Thyroid gland (tissue), 4 donors: Measurements from ENCODE around the gene GMPR. TPM values are rescaled to one million over a fixed set of nuclear protein-coding genes. Genes with fewer than 3 reads are reported as not detected.

Source experiments
- DNase-seq, 2 donors: peaks; one replicate each; pipeline ENCODE4 v3.0.0-alpha.2; 2019
- H3K27ac ChIP-seq, 3 donors: fragments of 200-600 bp; sonication (generic); 1 replicate in 2 of 3; 2 replicates in 1 of 3; pipeline ENCODE4 v1.5.1; 2016 to 2019; ENCODE audit warnings: mild to moderate bottlenecking in 1 of 3, moderate library complexity in 1 of 3
- H3K27me3 ChIP-seq: fragments of 200-600 bp; sonication (generic); one replicate; pipeline ENCODE4 v1.5.1; 2019
- H3K36me3 ChIP-seq, 2 donors: fragments of 200-600 bp; sonication (generic); one replicate each; pipeline ENCODE4 v1.5.1; 2016 to 2019
- H3K4me1 ChIP-seq, 2 donors: fragments of 200-600 bp; sonication (generic); one replicate each; pipeline ENCODE4 v1.5.1; 2017 to 2019
- H3K4me3 ChIP-seq, 3 donors: fragments of 200-600 bp; sonication (generic); replicated peaks in 1 of 3; 1 replicate in 2 of 3; 2 replicates in 1 of 3; pipeline ENCODE4 v1.5.1; 2016; ENCODE audit warnings: mild to moderate bottlenecking in 1 of 3
- H3K9me3 ChIP-seq: fragments of 200-600 bp; sonication (generic); one replicate; pipeline ENCODE4 v1.5.1; 2017
- POLR2A ChIP-seq, 2 donors: fragments of 450-650 bp; IDR thresholded peaks; one replicate each; pipeline ENCODE4 v1.6.1; 2017; ENCODE audit warnings: antibody characterized with exemption in 2 of 2, mild to moderate bottlenecking in 2 of 2, moderate library complexity in 1 of 2
- WGBS, 2 donors: methylation state at CpG; one replicate each; pipeline ENCODE4 v1.1.5; 2017; 5-methylcytosine and 5-hydroxymethylcytosine counted together
- intact Hi-C: fragments of 100-400 bp; cut with DNase I; formaldehyde crosslinking; loops from one replicate; pipeline ENCODE4 v1.15.1; 2023
- total RNA-seq, 4 donors: library from RNA; depleted of rRNA; stranded (reverse); fragments of >200 nt; gene quantifications; one replicate each; pipeline ENCODE4 v1.2.3, GENCODE V29; 2016
- TF ChIP-seq, protein P1 (sequence below), 6 experiments: fragments of 200-600 bp in 3 of 6; fragments of 450-650 bp in 3 of 6; sonication (generic) in 3 of 6; IDR thresholded peaks; one replicate each; pipeline ENCODE4 v1.5.1; 2016 to 2019; ENCODE audit warnings: antibody characterized with exemption in 6 of 6, mild to moderate bottlenecking in 2 of 6, inconsistent platforms in 1 of 6, moderate library complexity in 1 of 6

GMPR gene
- total RNA-seq, 4 donors from 2014 or later: 2.8 to 10.8 (median 3.3) TPM

DNA sequence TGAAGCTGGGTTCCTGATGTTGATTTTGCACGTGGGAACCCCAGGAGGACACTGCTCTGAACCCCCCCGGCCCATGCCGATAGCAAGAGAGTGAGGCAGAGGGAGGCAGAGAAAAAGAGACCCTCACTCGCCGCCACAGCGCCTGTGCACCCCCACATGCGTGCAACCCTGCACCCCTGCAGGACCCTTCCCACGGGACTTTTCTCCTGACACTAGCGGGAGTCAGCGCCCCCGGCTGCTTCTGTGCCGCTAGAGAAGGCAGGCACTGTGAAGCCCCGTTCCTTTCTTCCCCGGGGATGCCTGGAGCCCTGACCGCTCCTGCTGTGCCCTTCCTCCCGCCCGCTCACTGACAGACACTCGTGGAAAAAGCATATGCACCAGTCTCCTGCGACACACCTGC, 67.4 kb downstream of the GMPR start:
- TF ChIP-seq POLR2A (IDR thresholded peaks at IDR 0.05): no peak
- TF ChIP-seq, protein P1, sequence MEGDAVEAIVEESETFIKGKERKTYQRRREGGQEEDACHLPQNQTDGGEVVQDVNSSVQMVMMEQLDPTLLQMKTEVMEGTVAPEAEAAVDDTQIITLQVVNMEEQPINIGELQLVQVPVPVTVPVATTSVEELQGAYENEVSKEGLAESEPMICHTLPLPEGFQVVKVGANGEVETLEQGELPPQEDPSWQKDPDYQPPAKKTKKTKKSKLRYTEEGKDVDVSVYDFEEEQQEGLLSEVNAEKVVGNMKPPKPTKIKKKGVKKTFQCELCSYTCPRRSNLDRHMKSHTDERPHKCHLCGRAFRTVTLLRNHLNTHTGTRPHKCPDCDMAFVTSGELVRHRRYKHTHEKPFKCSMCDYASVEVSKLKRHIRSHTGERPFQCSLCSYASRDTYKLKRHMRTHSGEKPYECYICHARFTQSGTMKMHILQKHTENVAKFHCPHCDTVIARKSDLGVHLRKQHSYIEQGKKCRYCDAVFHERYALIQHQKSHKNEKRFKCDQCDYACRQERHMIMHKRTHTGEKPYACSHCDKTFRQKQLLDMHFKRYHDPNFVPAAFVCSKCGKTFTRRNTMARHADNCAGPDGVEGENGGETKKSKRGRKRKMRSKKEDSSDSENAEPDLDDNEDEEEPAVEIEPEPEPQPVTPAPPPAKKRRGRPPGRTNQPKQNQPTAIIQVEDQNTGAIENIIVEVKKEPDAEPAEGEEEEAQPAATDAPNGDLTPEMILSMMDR (IDR thresholded peaks at IDR 0.05): no peak
- H3K4me3 ChIP-seq: no peak overlapping the region
- DNase-seq: no peak
- intact Hi-C loops: no loop called here
- H3K9me3 ChIP-seq: no peaks in the 10 kb centered on the region
- H3K27me3 ChIP-seq: no peaks in the 10 kb centered on the region
- no peaks in the 10 kb centered on the region for H3K4me1 ChIP-seq
- peaks cover 0 to 11% of the 10 kb centered on the region in 2 donors for H3K36me3 ChIP-seq
- WGBS, 2 donors: 85 to 88% methylated on average over 19 of the region's 19 CpGs
- no peak overlapping the region for H3K27ac ChIP-seq

DNA sequence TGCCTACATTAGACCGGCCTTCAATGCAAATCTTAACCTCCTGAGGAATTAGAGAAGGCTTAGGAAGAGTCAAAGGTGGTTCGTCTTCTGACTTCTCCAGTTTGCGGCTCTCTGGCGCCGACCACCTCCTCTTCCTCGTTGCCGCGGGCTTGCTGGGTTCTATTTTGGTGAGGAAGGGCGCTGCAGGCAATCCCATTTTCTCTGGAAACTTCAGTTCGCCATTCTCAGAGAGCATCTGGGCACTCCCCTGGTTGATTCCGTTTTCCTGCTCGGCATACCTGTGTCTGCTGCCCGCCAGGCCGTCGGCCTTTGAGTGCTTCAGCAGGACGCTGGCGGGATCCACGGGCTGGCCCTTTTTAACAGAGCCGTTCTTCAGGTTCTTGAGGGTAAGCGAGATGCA, 67.9 kb downstream of the GMPR start:
- 87% methylated on average over 20 of the region's 20 CpGs for WGBS, 2 donors
- no peak for DNase-seq
- H3K4me1 ChIP-seq: no peaks in the 10 kb centered on the region
- intact Hi-C loops: no loop called here
- H3K4me3 ChIP-seq: no peak overlapping the region
- no peaks in the 10 kb centered on the region for H3K27me3 ChIP-seq
- no peaks in the 10 kb centered on the region for H3K9me3 ChIP-seq
- TF ChIP-seq, protein P1 (IDR thresholded peaks at IDR 0.05): no peak
- no peak for TF ChIP-seq POLR2A (IDR thresholded peaks at IDR 0.05)
- H3K27ac ChIP-seq: no peak overlapping the region
- peaks cover 0 to 11% of the 10 kb centered on the region in 2 donors for H3K36me3 ChIP-seq

DNA sequence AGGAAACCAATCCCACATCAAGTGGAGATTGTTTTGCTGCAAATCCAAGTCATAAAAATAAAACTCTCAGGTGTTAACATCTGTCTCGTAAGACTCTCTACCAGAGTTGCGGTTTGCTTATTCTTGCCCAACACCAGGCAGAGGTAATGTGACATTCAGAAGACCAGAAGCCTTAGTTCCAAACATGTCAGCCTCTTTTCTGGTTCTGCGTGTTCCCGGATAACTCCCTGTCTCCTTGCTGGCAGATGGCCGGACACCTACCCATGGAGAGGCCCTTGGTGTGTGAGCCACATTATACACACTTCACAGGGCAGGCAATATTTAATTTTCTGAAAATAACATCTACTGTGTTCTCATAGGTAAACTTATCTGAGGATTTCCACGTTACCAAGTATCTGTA, 73.4 kb downstream of the GMPR start:
- TF ChIP-seq, protein P1 (IDR thresholded peaks at IDR 0.05): no peak
- TF ChIP-seq POLR2A (IDR thresholded peaks at IDR 0.05): no peak
- Histone ChIP-seq H3K9me3 (no peaks in the 10 kb centered on the region), H3K4me1 (no peaks in the 10 kb centered on the region), H3K36me3 (no peaks in the 10 kb centered on the region), H3K27me3 (no peaks in the 10 kb centered on the region), H3K27ac (no peak overlapping the region), H3K4me3 (no peak overlapping the region)
- intact Hi-C loops: no loop called here
- 96 to 98% methylated on average over 6 of the region's 6 CpGs for WGBS, 2 donors
- DNase-seq: no peak

DNA sequence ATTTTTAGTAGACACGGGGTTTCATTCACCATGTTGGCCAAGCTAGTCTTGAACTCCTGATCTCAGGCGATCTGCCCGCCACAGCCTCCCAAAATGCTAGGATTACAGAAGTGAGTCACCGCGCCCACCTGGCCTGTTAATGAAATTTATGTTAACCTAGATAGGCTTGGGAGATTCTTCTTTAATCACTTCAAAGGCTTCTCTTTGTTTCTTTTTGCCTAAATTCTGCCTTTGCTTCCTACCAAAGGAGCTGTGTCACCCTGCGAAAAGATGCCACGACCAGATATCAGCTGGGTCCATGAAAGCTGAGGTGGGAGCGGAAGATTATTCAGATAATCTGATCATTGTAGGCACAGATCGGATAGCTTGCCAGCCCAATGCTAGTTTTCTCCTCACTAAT, 75.3 kb downstream of the GMPR start:
- H3K4me1 ChIP-seq: no peaks in the 10 kb centered on the region
- no peaks in the 10 kb centered on the region for H3K9me3 ChIP-seq
- WGBS, 2 donors: 93 to 97% methylated on average over 9 of the region's 9 CpGs
- intact Hi-C loops: no loop called here
- TF ChIP-seq, protein P1 (IDR thresholded peaks at IDR 0.05): no peak
- TF ChIP-seq POLR2A (IDR thresholded peaks at IDR 0.05): no peak
- DNase-seq: no peak
- H3K27ac ChIP-seq: no peak overlapping the region
- H3K27me3 ChIP-seq: no peaks in the 10 kb centered on the region
- no peak overlapping the region for H3K4me3 ChIP-seq
- H3K36me3 ChIP-seq: no peaks in the 10 kb centered on the region

GRCh38 chr6:16314296-16314695, 75.9 kb downstream of the GMPR start:
- H3K27ac ChIP-seq: no peak overlapping the region
- intact Hi-C loops: no loop called here
- H3K9me3 ChIP-seq: no peaks in the 10 kb centered on the region
- H3K4me3 ChIP-seq: no peak overlapping the region
- H3K27me3 ChIP-seq: no peaks in the 10 kb centered on the region
- TF ChIP-seq, protein P1 (IDR thresholded peaks at IDR 0.05): no peak
- TF ChIP-seq POLR2A (IDR thresholded peaks at IDR 0.05): no peak
- no peak for DNase-seq
- H3K36me3 ChIP-seq: no peaks in the 10 kb centered on the region
- H3K4me1 ChIP-seq: no peaks in the 10 kb centered on the region
- WGBS, 2 donors: 91 to 94% methylated on average over 4 of the region's 4 CpGs
